ENCODE measurements around the gene SCN1A.

DNA sequence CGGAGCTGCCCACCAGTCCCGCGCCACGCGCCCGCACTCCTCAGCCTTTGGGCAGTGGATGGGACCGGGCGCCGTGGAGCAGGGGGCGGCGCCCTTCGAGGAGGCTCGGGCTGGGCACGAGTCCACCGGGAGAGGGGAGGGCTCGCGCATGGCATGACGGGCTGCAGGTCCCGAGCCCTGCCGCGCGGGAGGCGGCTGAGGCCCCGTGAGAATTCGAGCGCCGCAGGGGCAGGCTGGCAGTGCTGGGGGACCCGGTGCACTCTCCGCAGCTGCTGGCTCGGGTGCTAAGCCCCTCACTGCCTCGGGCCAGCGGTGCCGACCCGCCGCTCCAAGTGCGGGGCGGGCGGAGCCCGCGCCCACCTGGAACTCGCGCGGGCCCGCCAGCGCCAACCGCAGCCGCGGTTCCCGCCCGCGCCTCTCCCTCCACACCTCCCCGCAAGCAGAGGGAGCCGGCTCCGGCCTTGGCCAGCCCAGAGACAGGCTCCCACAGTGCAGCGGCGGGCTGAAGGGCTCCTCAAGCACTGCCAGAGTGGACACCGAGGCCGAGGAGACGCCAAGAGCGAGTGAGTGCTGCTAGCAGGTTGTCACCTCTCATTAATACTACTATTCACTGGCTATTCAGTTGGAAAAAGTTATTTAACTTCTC is 170.7 kb downstream of the SCN1A start:
- TF ChIP-seq CTCF (IDR thresholded peaks at IDR 0.05 in 4 of 5, conservative IDR thresholded peaks at IDR 0.05 in 1 of 5) = no peak
- TF ChIP-seq POLR2A (IDR thresholded peaks at IDR 0.05) = no peak

All from gastrocnemius medialis (tissue), 4 donors.